SW480 (cell line): ENCODE data around the gene UNC45B.
"Not testable (repeated sequence)": the region's sequence is repeated elsewhere in the genome, so short reads cannot be mapped to it uniquely, and the experiment has no call there.

Experiments
- DNase-seq: peaks from one replicate; pipeline ENCODE4 v3.0.0-alpha.2; 2016; ENCODE audit warnings: low spot score

The UNC45B gene, protein sequence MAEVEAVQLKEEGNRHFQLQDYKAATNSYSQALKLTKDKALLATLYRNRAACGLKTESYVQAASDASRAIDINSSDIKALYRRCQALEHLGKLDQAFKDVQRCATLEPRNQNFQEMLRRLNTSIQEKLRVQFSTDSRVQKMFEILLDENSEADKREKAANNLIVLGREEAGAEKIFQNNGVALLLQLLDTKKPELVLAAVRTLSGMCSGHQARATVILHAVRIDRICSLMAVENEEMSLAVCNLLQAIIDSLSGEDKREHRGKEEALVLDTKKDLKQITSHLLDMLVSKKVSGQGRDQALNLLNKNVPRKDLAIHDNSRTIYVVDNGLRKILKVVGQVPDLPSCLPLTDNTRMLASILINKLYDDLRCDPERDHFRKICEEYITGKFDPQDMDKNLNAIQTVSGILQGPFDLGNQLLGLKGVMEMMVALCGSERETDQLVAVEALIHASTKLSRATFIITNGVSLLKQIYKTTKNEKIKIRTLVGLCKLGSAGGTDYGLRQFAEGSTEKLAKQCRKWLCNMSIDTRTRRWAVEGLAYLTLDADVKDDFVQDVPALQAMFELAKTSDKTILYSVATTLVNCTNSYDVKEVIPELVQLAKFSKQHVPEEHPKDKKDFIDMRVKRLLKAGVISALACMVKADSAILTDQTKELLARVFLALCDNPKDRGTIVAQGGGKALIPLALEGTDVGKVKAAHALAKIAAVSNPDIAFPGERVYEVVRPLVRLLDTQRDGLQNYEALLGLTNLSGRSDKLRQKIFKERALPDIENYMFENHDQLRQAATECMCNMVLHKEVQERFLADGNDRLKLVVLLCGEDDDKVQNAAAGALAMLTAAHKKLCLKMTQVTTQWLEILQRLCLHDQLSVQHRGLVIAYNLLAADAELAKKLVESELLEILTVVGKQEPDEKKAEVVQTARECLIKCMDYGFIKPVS

DNA sequence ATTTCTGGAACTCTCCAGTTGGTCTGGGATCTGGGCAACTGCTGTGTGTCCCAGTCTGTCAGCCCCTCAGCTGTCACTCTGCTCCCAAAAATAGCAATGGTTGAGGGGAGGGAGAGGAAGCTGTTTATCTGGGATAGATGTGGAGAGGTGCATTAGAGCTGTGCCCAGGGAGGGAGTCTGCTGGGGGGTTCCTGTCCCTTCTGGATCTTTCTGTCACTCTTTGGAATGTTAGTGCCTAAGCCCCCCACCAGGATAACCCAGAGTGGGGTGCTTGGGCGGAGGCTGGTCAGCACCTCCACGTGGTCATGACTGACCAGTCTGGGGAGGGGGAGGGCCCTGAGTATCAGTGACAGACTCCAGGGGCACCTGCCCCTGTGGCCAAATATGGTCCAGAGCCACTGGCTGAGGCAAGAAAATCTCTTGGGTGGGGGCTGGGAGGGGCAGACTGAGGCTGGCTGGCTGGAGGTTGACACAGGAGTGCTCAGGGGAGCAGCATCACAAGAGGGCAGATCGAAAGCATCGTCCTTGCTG, at the start of gene UNC45B:
UNC45B (plus strand) TSS at position 443 of the 531 bp plus-strand sequence. CDS start 447 bp downstream, outside the sequence.
- DNase-seq, result no peak

DNA sequence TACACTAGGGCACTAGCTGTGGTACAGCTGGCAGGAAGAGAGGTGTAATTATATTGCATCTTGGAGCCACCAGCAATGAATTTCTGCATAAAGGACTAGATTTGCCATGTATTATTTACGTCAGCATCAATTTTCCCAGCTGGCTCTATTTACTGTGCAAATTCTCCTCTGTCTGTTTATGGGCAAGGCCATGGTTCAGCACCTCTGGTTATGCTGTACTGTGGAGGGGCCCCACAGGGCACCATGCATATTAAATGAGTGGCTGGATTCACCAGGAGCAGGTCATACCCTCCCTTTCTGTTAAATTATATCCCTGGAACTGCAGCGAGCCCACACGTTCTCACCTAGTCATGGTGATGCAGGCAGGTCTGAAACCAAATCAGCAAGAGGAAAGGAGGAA, 47.7 kb upstream of the UNC45B start:
- DNase-seq, result no peak

DNA sequence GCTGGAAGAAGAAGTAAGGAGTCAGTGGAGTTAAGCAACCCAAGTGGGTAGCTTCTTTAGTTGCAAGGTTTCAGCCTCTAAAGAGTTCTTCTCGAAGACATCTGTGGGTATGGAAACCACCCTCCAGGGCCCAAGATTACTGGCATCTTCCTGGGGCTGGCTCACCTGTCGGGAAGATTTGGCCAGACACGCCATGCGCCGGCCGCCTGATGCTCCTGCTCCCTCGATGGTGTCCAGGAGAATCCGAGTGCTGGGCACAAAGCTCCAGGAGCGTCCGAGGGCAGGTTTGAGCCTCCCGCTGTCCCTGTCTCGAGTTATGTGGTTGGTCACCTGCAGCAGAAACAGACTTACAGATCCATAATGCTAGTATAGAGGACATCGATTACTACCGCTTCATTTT, 46.6 kb upstream of the UNC45B start:
- DNase-seq, result no peak

DNA sequence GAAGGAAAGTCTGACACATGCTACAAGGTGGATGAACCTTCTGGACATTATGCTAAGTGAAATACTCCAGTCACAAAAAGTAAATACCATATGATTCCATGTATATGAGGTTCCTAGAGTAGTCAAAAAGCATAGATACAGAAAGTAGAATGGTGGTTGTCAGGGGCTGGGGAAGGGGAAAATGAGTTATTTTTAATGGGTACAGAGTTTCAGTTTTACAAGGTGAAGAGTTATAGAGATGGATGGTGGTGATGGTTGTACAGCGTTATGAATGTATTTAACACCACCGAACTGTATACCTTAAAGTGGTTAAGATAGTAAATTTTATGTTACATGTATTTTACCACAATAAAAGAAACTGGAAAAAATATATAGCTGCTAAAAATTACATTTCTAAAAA, 45.9 kb upstream of the UNC45B start:
- no peak for DNase-seq

DNA sequence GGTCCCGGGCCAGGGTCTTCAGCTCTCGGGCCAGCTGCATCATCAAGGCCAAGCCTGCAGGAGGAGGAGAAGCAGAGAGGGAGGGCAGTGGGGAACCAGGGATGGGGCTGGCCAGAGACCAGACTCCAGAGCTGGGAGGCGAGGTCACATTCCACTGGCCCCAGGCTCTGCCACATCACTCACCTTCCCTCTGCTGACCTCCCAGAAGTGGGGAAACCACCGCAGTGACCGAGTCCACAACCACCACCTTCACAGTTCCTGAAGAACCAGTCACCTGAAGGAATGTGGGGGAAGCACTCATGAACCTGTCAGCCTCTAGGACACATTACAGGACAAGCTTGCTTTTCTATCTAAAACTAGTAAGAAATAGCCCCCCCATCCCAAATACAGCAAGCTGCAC, 44.3 kb upstream of the UNC45B start:
- DNase-seq, result peak; percentile 24

DNA sequence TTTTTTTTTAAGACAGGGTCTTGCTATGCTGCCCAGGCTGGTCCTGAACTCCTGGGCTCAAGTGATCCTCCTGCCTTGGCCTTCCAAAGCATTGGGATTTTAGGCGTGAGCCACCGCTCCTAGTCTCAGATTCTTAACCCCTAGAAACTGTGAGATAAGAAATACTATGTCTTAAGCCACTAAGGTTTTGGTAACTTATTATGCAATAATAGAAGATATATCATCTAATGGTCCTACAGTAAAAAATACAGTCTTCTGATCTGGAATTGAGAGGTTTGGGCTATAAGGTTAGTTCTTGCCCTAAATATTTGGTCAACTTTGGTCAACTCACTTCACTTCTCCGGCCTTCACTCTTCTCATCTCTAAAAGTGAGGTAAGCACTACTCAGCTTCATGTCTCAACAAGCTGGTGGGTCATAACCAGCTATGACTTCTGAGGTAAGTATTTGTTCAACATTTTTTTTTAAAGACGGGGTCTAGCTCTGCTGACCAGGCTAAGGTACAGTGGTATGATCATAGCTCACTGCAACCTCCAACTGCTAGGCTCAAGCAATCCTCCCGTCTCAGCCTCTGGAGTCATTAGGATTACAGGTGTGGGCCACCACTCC, 42.7 kb upstream of the UNC45B start:
- DNase-seq, result no peak

DNA sequence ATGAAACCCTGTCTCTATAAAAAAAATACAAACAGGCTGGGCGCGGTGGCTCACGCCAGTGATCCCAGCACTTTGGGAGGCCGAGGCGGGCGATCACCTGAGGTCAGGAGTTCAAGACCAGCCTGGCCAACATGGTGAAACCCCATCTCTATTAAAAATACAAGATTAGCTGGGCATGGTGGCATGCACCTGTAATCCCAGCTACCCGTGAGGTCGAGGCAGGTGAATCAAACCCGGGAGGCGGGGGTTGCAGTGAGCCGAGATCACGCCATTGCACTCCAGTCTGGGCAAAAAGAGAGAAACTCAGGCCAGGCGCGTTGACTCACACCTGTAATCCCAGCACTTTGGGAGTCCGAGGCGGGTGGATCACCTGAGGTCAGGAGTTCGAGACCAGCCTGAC, 36.8 kb upstream of the UNC45B start:
- not testable (repeated sequence) for DNase-seq

DNA sequence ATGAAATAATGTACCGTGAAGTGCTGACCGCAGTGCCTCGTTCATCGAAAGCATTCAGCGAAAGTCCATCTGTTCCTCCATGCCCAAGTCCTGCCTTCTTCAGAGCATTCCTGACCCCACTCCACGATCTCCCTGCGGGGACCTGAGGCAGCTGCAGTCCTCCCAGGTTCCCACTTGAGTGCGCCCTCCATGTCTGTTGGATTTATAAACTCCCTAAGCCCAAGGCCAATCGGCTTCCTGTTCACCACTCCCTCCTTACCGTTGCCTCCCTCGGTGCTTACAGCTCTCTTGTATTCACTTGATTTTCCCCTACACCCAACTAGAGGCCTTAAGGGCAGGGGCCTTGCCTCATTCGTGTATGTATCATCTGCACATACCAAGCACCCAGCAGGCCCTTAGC, 30.8 kb upstream of the UNC45B start:
- DNase-seq, result no peak

DNA sequence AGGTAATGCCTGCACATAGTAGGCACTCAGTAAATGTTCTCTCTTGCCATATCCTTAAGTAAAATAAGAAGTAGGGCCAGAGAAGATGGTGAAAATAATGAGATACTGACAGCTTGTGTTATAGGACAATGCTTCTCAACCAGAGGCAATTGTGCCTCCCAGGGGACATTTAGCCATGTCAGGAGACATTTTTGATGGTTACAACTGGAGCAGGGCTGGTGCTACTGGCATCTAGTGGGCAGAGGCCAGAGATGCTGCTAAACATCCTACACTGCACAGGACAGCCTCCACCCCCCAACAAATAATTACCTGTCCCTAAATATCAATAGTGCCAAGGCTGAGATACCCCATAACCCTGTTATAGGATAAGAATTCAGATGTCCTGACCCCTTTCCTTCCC, 29.6 kb upstream of the UNC45B start:
- no peak for DNase-seq

DNA sequence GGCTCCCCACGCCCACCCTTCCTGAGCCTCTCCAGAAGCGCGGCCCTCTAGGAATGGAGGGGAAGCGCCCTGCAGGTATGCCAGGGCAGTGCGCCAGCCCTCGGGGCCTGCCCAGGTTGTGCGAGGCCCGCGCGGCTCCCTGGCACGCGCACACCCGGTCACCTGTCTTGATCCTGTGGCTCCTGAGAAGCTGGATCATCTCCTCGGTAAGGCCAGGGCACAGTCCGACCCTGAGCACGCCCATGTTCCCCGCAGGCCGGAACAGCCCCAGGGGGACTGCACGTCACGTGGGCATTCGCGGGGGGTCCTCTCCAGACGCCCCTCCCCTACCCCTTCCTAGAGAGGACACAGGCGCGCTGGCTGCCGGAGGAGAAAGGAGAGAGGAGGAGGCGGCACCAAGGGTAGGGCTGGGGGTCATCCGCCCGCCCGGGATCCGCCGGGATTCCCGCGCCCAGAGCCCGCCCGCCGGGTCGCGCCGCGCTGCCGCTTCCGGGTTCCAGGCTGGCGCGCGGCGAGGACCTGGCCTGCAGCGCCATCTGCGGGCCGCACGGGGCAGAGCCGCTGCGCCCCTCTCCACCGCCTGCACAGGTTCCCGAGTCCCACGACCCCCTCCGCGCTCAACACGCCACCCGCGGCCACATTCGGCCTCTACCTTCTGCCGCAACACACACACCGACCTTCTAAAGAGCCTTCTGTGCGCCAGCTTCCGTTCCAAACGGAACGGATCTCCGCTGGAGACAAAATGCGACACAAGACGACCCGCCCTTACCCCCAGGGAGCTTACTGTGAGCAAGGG, 28.0 kb upstream of the UNC45B start, which contains the start of gene RAD51D:
RAD51D (minus strand) TSS at position 491 of the 796 bp plus-strand sequence; CDS start at position 244, 247 bp downstream.
- DNase-seq, result peak; percentile 69

DNA sequence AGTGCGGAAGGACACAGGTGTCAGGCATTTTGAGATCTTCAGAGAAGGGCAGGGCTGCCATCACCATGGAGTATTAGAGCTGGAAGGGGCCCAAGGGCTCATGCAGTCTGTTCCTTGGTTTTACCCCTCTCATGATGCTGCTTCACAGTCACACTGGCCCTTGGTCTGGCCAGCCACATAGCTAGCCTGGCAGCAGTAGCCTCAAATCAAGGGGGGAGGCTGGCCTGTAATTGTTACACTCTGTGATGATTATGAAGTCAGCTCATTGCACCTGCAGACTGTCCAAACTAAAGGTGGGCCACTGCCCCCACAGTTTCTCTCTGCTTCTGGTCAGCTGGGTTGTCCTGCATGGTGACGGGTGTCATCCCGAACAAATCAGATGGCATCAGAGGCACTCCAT, 26.3 kb upstream of the UNC45B start, which contains the start of gene FNDC8:
FNDC8 (plus strand) TSS at position 301 of the 400 bp plus-strand sequence; CDS start at position 380, 79 bp downstream.
- DNase-seq, result no peak

DNA sequence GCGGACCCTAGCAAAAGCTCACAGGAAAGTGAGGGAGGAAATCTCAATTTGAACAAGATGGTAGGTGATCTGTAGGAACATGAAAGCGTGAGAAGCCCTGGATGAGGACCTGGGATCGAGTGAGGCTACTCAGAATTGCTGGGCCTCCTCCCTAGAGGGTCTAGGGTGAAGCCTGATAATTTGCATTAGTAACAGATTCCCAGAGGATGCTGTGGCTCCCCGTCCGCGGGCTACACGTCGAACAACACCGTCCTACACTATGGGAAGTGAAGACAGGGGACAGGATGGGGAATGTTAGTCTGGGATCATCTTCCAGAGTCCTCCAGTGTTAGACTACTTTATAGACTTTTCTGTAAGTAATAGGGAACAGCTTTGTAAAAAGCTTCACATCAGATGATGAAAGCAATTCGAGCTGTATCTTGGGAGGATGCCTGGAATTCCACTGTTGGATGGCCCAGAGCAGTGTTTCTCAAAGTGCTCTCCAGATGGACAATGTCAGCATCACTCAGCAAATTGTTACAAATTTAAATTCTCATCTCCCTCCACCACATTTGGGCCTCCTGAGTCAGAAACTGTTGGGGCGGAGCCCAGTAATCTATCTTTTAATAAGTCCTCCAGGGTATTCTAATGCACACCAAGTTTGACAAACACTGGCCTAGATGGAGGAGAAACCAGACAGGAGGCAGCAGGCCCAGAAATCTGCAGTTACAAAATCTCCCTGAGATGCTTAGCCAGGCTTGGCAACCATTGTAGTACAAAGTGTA, 19.7 kb upstream of the UNC45B start:
- no peak for DNase-seq

DNA sequence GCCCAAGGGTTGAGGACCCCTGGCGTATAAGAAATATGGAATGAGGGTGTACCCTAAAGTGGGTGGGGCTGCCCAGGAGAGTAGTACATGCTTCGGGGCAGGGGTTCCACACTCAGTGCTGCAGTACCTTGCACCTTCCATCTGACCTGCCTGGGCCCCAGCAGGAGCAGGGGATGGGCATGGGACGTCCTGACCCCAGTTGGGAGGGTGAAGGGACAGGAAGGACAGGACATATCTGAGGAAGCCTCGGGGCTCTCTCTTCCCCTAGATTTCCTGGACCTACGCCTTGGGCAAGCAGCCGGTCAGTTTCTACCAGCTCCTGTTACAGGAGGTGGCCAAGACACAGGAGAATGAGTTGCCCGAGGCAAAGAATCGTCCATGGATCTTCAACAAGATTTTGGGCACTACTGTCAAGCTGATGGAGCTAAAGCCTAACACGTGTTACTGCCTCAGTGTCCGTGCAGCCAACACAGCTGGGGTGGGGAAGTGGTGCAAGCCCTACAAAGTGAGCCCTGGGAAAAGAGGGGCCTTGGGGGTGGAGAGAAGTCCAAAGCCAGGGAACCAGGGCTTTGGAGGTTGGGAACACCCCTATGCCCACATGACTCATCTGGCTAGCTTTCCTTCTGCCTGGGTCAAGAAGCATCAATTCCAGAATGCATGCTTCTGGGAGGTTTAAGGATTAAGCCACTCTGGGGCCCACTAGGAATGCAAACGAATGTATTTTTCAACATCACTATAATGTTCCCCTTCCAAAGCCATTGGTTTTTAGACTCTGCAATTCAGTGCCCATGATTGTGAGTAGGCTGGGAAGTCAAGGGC, 18.3 kb upstream of the UNC45B start:
- no peak for DNase-seq

DNA sequence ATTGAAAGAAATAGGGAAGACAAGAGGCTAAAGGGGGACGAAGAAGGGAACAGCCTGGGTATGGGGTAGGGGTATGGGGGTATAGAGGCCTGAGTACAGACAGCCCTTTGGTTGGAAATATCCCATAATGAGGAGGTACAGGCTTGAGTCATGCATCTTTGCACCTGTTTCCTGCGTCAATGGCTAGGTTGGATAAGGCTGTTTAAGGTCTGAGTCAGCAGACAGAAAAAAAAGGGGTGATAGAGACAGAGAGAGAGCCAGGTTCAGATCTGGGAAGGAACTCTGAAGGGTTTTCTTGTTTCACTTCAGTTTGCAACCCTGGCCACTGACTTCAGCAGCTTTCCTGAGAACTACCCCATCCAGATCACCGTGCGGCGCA, 17.7 kb upstream of the UNC45B start:
- no peak for DNase-seq

DNA sequence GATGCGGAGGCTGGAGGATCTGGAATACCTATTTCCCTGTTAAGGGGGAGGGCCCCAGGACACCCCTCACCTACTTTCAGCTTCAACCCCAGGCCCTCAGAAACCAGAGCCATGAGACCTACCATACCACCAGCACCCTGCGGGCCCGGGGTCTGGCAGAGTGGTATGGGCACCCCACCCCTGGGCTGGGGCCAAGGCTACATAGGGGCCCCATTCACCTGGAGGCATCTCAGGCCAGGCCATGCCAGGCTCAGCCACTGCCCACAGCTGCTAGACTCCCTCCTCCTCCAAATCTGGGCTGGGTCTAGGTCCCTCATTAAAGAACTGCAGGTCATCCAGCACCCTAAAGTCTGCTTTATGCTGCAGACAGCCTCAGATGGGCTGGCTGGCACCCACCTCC, 17.2 kb upstream of the UNC45B start:
- no peak for DNase-seq

DNA sequence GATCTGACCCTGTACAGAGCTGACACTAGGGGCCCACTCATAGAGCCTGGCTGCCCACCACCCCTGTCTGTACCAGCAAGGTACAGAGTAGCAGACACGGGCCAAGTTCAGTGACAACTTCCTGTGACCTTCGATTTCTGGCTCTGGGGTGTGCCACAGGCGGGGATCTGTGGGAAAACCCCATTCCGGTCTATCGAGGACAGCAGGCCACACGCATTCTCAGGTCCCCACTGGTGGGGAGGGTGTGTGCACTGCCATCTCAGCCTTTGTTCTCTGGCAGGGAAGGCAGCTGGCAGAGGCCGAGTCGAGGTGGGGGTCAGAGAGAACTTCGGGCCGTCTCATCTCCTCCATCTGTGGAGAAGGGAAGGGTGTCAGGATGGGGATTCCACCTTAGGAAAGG, 15.5 kb upstream of the UNC45B start:
- no peak for DNase-seq

DNA sequence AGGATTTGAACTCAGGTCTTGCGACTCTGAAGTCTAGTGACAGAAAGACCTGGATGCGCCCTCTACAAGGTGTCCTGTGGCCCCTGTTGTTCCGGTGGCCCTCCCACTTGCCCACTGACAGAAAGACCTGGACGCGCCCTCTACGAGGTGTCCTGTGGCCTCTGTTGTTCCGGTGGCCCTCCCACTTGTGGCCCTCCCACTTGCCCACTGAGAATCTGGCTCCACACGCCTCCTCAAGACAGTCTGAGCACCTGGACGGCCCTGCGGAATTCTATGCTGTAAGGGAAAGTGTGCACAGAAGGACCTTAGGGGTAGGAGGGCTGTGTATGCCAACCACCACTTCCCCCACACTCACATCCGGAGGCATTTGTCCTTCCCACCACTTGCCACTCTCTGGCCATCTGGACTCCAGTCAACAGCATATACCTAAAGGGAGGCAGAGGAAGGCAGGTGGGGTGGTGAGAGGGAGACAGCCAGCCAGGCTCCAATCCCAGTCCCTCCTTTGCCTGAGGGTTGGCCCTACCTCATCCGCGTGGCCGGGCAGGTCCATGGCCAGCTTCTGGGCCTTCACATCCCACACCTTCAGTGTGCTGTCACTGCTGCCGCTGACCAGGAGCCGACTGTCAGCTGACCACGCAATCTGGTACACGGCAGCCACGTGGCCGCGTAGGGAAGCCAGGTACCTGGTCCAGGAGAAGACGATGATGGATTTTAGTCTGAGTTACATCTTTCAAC, 14.6 kb upstream of the UNC45B start:
- DNase-seq, result no peak

DNA sequence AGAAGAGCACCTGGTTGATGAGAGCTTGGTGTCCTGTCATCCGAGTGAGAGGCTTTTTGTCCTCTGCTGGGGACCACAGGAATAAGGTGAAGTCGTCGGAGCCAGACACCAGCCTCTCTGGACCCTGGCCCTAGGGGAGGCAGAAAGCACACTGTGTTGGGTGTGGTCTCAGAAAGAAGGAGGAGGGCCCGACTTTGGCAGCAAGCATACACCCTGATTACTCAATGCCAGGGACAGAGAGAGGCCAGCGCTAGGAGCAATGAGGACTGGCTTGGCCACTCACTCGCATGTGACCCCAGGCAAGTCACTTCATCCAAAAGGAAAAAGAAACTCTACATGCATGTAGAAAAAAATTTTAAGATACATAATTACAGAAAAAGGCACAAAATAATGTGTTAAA, 12.3 kb upstream of the UNC45B start:
- no peak for DNase-seq

DNA sequence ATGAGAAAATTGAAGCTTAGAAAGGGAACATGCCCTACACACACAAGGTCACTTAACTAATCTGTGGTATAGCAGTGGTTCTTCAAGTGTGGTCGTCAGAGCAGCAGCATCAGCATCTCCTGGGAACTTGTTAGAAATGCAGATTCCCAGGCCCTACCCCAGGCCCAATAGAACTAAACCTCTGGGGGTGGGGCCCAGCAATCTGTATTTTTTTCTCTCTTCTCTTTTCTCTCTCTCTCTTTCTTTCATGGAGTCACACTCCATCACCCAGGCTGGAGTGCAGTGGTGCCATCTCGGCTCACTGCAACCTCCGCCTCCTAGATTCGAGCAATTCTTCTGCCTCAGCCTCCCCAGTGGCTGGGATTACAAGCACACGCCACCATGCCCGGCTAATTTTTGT, 9.4 kb upstream of the UNC45B start:
- no peak for DNase-seq
